Measurements from ENCODE around the gene WFDC1. TPM values are rescaled to one million over a fixed set of nuclear protein-coding genes. Genes with fewer than 3 reads are reported as not detected.

The WFDC1 gene
- total RNA-seq, 2 donors from 2014 or later: 0.15 TPM; not detected in 1

DNA sequence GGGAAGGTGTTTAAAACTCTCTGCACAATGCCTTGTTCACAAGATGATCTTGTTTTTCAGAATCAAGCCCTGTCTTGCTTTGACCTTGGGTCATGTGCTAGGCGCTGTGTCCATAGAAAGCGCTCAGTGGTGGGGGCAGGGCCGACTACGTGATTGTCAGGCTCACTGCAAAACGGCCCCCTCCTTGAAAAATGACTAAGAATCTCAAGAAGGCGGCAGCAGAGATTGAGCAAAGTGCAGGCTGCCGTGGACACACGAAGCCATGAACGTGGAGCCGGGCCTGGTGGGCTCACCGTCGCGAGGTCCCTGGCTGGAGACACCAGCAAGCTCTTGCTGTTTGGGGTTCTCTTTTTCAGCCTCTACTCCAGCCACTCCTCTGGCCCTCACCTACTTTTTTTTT is 83.9 kb downstream of the WFDC1 start:
- H3K9ac ChIP-seq (ENCODE audit: extremely low read depth, low read length, poor library complexity, severe bottlenecking): no peak overlapping the region
- H3K27me3 Mint-ChIP-seq (ENCODE audit: insufficient read depth): peaks cover 2% of the 10 kb centered on the region
- peaks cover 3% of the 10 kb centered on the region for H3K9me3 Mint-ChIP-seq
- no peak for DNase-seq
- WGBS, 2 experiments (ENCODE audit: insufficient coverage in 1 of 2, insufficient read length in 1 of 2): 81 to 89% methylated on average over 10 to 13 of the region's 13 CpGs
- no peak overlapping the region for H3K4me3 ChIP-seq (ENCODE audit: low read length)
- H3K36me3 ChIP-seq (ENCODE audit: control insufficient read depth, insufficient read depth, low read length): no peaks in the 10 kb centered on the region
- no peaks in the 10 kb centered on the region for H3K4me1 ChIP-seq (ENCODE audit: control insufficient read depth, insufficient read depth, low read length)
- TF ChIP-seq, protein P1, sequence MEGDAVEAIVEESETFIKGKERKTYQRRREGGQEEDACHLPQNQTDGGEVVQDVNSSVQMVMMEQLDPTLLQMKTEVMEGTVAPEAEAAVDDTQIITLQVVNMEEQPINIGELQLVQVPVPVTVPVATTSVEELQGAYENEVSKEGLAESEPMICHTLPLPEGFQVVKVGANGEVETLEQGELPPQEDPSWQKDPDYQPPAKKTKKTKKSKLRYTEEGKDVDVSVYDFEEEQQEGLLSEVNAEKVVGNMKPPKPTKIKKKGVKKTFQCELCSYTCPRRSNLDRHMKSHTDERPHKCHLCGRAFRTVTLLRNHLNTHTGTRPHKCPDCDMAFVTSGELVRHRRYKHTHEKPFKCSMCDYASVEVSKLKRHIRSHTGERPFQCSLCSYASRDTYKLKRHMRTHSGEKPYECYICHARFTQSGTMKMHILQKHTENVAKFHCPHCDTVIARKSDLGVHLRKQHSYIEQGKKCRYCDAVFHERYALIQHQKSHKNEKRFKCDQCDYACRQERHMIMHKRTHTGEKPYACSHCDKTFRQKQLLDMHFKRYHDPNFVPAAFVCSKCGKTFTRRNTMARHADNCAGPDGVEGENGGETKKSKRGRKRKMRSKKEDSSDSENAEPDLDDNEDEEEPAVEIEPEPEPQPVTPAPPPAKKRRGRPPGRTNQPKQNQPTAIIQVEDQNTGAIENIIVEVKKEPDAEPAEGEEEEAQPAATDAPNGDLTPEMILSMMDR (conservative IDR thresholded peaks at IDR 0.05): no peak
- no peaks in the 10 kb centered on the region for H3K9me3 ChIP-seq (ENCODE audit: control insufficient read depth, low read length)
- H3K4me3 Mint-ChIP-seq: no peak overlapping the region
- peaks cover 7% of the 10 kb centered on the region for H3K4me1 Mint-ChIP-seq
- no peaks in the 10 kb centered on the region for H3K27me3 ChIP-seq (ENCODE audit: control insufficient read depth, insufficient read depth, low read length, poor library complexity, severe bottlenecking)
- peak overlapping the region; percentile 16 for H3K27ac ChIP-seq (ENCODE audit: low read depth, low read length)
- no peaks in the 10 kb centered on the region for H3K36me3 Mint-ChIP-seq (ENCODE audit: low read depth)
- H3K27ac Mint-ChIP-seq: no peak overlapping the region

DNA sequence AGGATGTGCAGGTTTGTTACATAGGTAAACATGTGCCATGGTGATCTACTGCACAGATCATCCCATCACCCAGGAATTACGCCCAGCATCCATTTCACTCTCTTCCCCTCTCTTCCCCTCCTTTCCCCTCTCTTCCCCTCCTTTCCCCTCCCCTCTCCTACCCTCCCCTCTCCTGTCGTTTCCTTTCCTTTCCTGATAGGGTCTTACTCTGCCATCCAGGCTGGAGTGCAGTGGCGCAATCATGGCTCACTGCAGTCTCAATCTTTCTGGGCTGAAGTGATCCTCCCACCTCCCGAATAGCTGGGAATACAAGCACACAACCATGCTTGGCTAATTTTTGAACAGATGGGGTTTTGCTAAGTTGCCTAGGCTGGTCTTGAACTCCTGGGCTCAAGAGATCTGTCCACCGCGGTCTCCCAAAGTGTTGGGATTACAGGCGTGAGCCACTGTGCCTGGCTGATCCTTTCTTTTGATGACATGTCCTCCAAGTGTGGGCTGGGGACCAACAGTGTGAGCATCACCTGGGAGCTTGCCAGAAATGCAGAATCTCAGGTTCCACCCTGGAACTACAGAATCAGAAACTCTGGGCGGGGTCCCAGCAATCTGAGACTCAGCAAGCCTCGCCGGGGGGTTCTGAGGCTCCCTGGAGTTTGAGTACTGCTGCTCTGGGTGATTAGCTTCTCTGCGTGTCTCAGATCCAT is 84.5 kb downstream of the WFDC1 start:
- no peaks in the 10 kb centered on the region for H3K27me3 ChIP-seq (ENCODE audit: control insufficient read depth, insufficient read depth, low read length, poor library complexity, severe bottlenecking)
- H3K36me3 ChIP-seq (ENCODE audit: control insufficient read depth, insufficient read depth, low read length): no peaks in the 10 kb centered on the region
- no peak overlapping the region for H3K27ac ChIP-seq (ENCODE audit: low read depth, low read length)
- no peak overlapping the region for H3K9ac ChIP-seq (ENCODE audit: extremely low read depth, low read length, poor library complexity, severe bottlenecking)
- whole genome bisulfite sequencing, 2 experiments (ENCODE audit: insufficient coverage in 1 of 2, insufficient read length in 1 of 2): 82 to 90% methylated on average over 9 to 11 of the region's 11 CpGs
- H3K4me3 Mint-ChIP-seq: no peak overlapping the region
- peaks cover 3% of the 10 kb centered on the region for H3K9me3 Mint-ChIP-seq
- H3K27ac Mint-ChIP-seq: no peak overlapping the region
- peaks cover 7% of the 10 kb centered on the region for H3K4me1 Mint-ChIP-seq
- H3K27me3 Mint-ChIP-seq (ENCODE audit: insufficient read depth): peaks cover 3% of the 10 kb centered on the region
- no peak overlapping the region for H3K4me3 ChIP-seq (ENCODE audit: low read length)
- H3K4me1 ChIP-seq (ENCODE audit: control insufficient read depth, insufficient read depth, low read length): no peaks in the 10 kb centered on the region
- TF ChIP-seq, protein P1 (conservative IDR thresholded peaks at IDR 0.05): no peak
- DNase-seq: no peak
- H3K36me3 Mint-ChIP-seq (ENCODE audit: low read depth): no peaks in the 10 kb centered on the region
- H3K9me3 ChIP-seq (ENCODE audit: control insufficient read depth, low read length): no peaks in the 10 kb centered on the region

Other genes starting within 250 kb of the WFDC1 start
- 10 to 100 TPM; 59.7 to 62.9 TPM for gene MBTPS1, start 177.9 kb upstream of the WFDC1 start, total RNA-seq
- 10 to 100 TPM; 49.5 to 68.3 TPM for gene HSDL1, start 149.7 kb upstream of the WFDC1 start, total RNA-seq
- under 1 TPM; 0.59 to 0.66 TPM for gene DNAAF1, start 149.6 kb upstream of the WFDC1 start, total RNA-seq
- 10 to 100 TPM; 92.0 to 99.8 TPM for gene TAF1C, start 107.8 kb upstream of the WFDC1 start, total RNA-seq
- gene ADAD2, start 103.7 kb upstream of the WFDC1 start, total RNA-seq: not detected
- gene KCNG4, start 54.9 kb upstream of the WFDC1 start, total RNA-seq: not detected
- gene ATP2C2, start 73.7 kb downstream of the WFDC1 start, total RNA-seq: 1 to 10 TPM; 2.0 to 2.6 TPM
- gene MEAK7, start 209.8 kb downstream of the WFDC1 start, total RNA-seq: 10 to 100 TPM; 30.3 to 34.9 TPM

All from endodermal cell (in vitro differentiated cells).